ENCODE measurements around the gene IL5RA.

- TF ChIP-seq CTCF (IDR thresholded peaks at IDR 0.05) (no peak), POLR2AphosphoS5 (IDR thresholded peaks at IDR 0.05; ENCODE audit: insufficient read depth in 1 of 2, low read depth in 1 of 2) (no peak), POLR2A (IDR thresholded peaks at IDR 0.05) (no peak)
Measured at GRCh38 chr3:3101660-3102458, 8.3 kb downstream of the IL5RA start.

All from vagina (tissue), 2 donors.